HG02870 (cell line): ENCODE measurements around the gene TMEM204.

Experiments used
- ATAC-seq: cut with Tn5 transposase; IDR thresholded peaks from one replicate; pipeline ENCODE4 v1.9.1; 2021; ENCODE audit warnings: mild to moderate bottlenecking, moderate library complexity; ENCODE audit not compliant: unreplicated experiment

Gene TMEM204

GRCh38 chr16:1518626-1519135 lies 14.8 kb upstream of the TMEM204 start:
- ATAC-seq, result no peak

- ATAC-seq, result no peak
Measured at GRCh38 chr16:1519831-1520230, 13.6 kb upstream of the TMEM204 start.

GRCh38 chr16:1520461-1520860 lies 13.0 kb upstream of the TMEM204 start:
- no peak for ATAC-seq

- no peak for ATAC-seq
Measured at GRCh38 chr16:1523581-1524245, 9.8 kb upstream of the TMEM204 start.

GRCh38 chr16:1524366-1524765 lies 9.1 kb upstream of the TMEM204 start:
- no peak for ATAC-seq

- ATAC-seq, result no peak
Measured at GRCh38 chr16:1525871-1526607, 7.4 kb upstream of the TMEM204 start.

GRCh38 chr16:1526608-1527555 lies 6.6 kb upstream of the TMEM204 start:
- no peak for ATAC-seq

- no peak for ATAC-seq
Measured at GRCh38 chr16:1527836-1528811, 5.3 kb upstream of the TMEM204 start.

GRCh38 chr16:1528921-1529537 lies 4.4 kb upstream of the TMEM204 start:
- no peak for ATAC-seq

GRCh38 chr16:1530349-1530882 lies 3.0 kb upstream of the TMEM204 start:
- no peak for ATAC-seq

GRCh38 chr16:1530883-1531637 lies 2.4 kb upstream of the TMEM204 start:
- ATAC-seq, result no peak

- no peak for ATAC-seq
Measured at GRCh38 chr16:1531638-1531910, 1.9 kb upstream of the TMEM204 start.

GRCh38 chr16:1532081-1532760 lies 1.2 kb upstream of the TMEM204 start:
- no peak for ATAC-seq

- no peak for ATAC-seq
Measured at GRCh38 chr16:1532771-1533170, 695 bp upstream of the TMEM204 start.

GRCh38 chr16:1534021-1535020 lies 855 bp downstream of the TMEM204 start:
- ATAC-seq, result no peak

- no peak for ATAC-seq
Measured at GRCh38 chr16:1535391-1536291, 2.2 kb downstream of the TMEM204 start.
